Motor neuron (in vitro differentiated cells): ENCODE measurements around the gene EGR4. TPM values are rescaled to one million over a fixed set of nuclear protein-coding genes. Genes with fewer than 3 reads are reported as not detected.
A peak's percentile ranks its signal among the peaks of the same experiment; 100 is the strongest.

Source experiments
- ATAC-seq, 8 experiments: fragments of 200-7000 bp; cut with Tn5 transposase; replicated peaks in 6 of 8; 2 replicates each; pipeline ENCODE4 v1.8.0; 2021; ENCODE audit warnings: mild to moderate bottlenecking in 8 of 8, moderate library complexity in 8 of 8
- H3K27ac ChIP-seq, 2 donors: fragments of 250-450 bp; sonication (Bioruptor Pico); 2 replicates each; pipeline ENCODE4 v1.9.0; 2021; ENCODE audit warnings: antibody characterized with exemption in 2 of 2, mild to moderate bottlenecking in 2 of 2, moderate library complexity in 1 of 2
- H3K4me1 ChIP-seq, 2 donors: fragments of 250-450 bp; sonication (Bioruptor Pico); replicated peaks in 1 of 2; 2 replicates each; pipeline ENCODE4 v1.6.1; 2021; ENCODE audit warnings: antibody characterized with exemption in 2 of 2, mild to moderate bottlenecking in 2 of 2, moderate library complexity in 1 of 2
- H3K4me3 ChIP-seq, 5 donors: fragments of 250-450 bp; sonication (Bioruptor Pico); 2 replicates each; pipeline ENCODE4 v1.9.0; 2021; ENCODE audit warnings: antibody characterized with exemption in 5 of 5, mild to moderate bottlenecking in 5 of 5, moderate library complexity in 4 of 5
- WGBS, 10 experiments: fragments of 450-650 bp; shearing (Covaris generic); methylation state at CpG; one replicate each; pipeline ENCODE4 v1.0.0; 2022; 5-methylcytosine and 5-hydroxymethylcytosine counted together
- in situ Hi-C, 9 experiments: fragments of 400-800 bp; cut with MboI; loops; one replicate each; pipeline ENCODE4 v1.15.0; 2021; ENCODE audit warnings: low sequenced_read_pairs in 9 of 9, low pct_unique_long_range_greater_than_20kb in 2 of 9; ENCODE audit not compliant: unreplicated experiment in 9 of 9
- total RNA-seq, 8 experiments: library from RNA; unstranded; fragments of 300-600 nt; gene quantifications; 2 replicates each; pipeline versions ENCODE4 v1.2.3 to v1.2.4, GENCODE V29; 2022

The EGR4 gene
- total RNA-seq, 8 experiments from 2014 or later, result 0.09 to 0.47 (median 0.24) TPM; not detected in 4

- ATAC-seq, result peak in 4 of 8 experiments; percentile 0 to 50 (median 24)
- H3K27ac ChIP-seq, result no peak overlapping the region
- H3K4me3 ChIP-seq, result peak overlapping the region in 1 of 5 donors; percentile 62
- peaks cover 8 to 10% of the 10 kb centered on the region in 2 donors for H3K4me1 ChIP-seq
- in situ Hi-C loops, result no loop called here
- 29 to 100% (median 76%) methylated on average over 1 to 4 of the region's 5 CpGs; no CpG with 5 or more reads in 2 of the 10 experiments for WGBS, 10 experiments
Observed at GRCh38 chr2:73285159-73285739, 8.1 kb downstream of the EGR4 start.

- ATAC-seq, result peak; percentile 63 to 84 (median 78)
- Histone ChIP-seq H3K4me3 (peak within 1 kb of the TSS; percentile 48 to 71 (median 55)), H3K4me1 (peaks cover 8 to 10% of the 10 kb centered on the region in 2 donors), H3K27ac (peak within 1 kb of the TSS in 1 of 2 donors; percentile 5)
- 0 to 20% (median 13%) methylated on average over 1 to 13 of the region's 69 CpGs; no CpG with 5 or more reads in 6 of the 10 experiments for WGBS, 10 experiments
- in situ Hi-C loops, result no loop called here
Observed at GRCh38 chr2:73284296-73285158, 8.8 kb downstream of the EGR4 start, which contains the start of gene FBXO41. FBXO41 (minus strand) TSS chr2:73284478; CDS start chr2:73269630, 14,848 bp downstream.

GRCh38 chr2:73283545-73284295 is 9.6 kb downstream of the EGR4 start:
- WGBS, 10 experiments, result 4 to 10% (median 5%) methylated on average over 2 to 5 of the region's 43 CpGs; no CpG with 5 or more reads in 7 of the 10 experiments
- H3K27ac ChIP-seq, result peak overlapping the region in 1 of 2 donors; percentile 5
- peak overlapping the region; percentile 48 to 71 (median 55) for H3K4me3 ChIP-seq
- in situ Hi-C loops, result no loop called here
- peaks cover 8 to 10% of the 10 kb centered on the region in 2 donors for H3K4me1 ChIP-seq
- peak; percentile 27 to 73 (median 68) for ATAC-seq

- H3K4me3 ChIP-seq, result peak overlapping the region; percentile 48 to 71 (median 55)
- no peak for ATAC-seq
- H3K4me1 ChIP-seq, result peaks cover 8 to 10% of the 10 kb centered on the region in 2 donors
- 17 to 100% (median 100%) methylated on average over 1 to 2 of the region's 5 CpGs; no CpG with 5 or more reads in 5 of the 10 experiments for WGBS, 10 experiments
- H3K27ac ChIP-seq, result no peak overlapping the region
- in situ Hi-C loops, result no loop called here
Observed at GRCh38 chr2:73282924-73283544, 10.3 kb downstream of the EGR4 start.

GRCh38 chr2:73281244-73281643 is 12.1 kb downstream of the EGR4 start:
- ATAC-seq, result peak in 2 of 8 experiments; percentile 10 to 17
- no peak overlapping the region for H3K4me3 ChIP-seq
- in situ Hi-C loops, result no loop called here
- no peak overlapping the region for H3K27ac ChIP-seq
- H3K4me1 ChIP-seq, result peaks cover 8 to 10% of the 10 kb centered on the region in 2 donors

GRCh38 chr2:73279852-73280251 is 13.5 kb downstream of the EGR4 start:
- Histone ChIP-seq H3K4me1 (peaks cover 8 to 10% of the 10 kb centered on the region in 2 donors), H3K4me3 (no peak overlapping the region), H3K27ac (no peak overlapping the region)
- 49 to 100% (median 92%) methylated on average over 1 to 8 of the region's 9 CpGs; no CpG with 5 or more reads in 2 of the 10 experiments for WGBS, 10 experiments
- ATAC-seq, result peak in 1 of 8 experiments; percentile 4
- in situ Hi-C loops, result no loop called here

- Histone ChIP-seq H3K4me3 (no peak overlapping the region), H3K4me1 (peaks cover 0 to 4% of the 10 kb centered on the region in 2 donors), H3K27ac (no peak overlapping the region)
- no peak for ATAC-seq
- in situ Hi-C loops, result no loop called here
- WGBS, 10 experiments, result 20 to 100% (median 48%) methylated on average over 1 of the region's 1 CpG; no CpG with 5 or more reads in 6 of the 10 experiments
Observed at GRCh38 chr2:73272270-73272669, 21.1 kb downstream of the EGR4 start.

- in situ Hi-C loops, result no loop called here
- ATAC-seq, result no peak
- Histone ChIP-seq H3K4me1 (peaks cover 0 to 4% of the 10 kb centered on the region in 2 donors), H3K4me3 (peak overlapping the region; percentile 8 to 26 (median 16)), H3K27ac (no peak overlapping the region)
- 31 to 100% (median 59%) methylated on average over 1 to 7 of the region's 22 CpGs; no CpG with 5 or more reads in 1 of the 10 experiments for WGBS, 10 experiments
Observed at GRCh38 chr2:73269686-73270465, 23.5 kb downstream of the EGR4 start.

- H3K27ac ChIP-seq, result no peak overlapping the region
Observed at GRCh38 chr2:73268830-73269685, 24.3 kb downstream of the EGR4 start.

GRCh38 chr2:73268366-73268829 is 24.9 kb downstream of the EGR4 start:
- in situ Hi-C loops, result no loop called here
- no peak for ATAC-seq
- Histone ChIP-seq H3K27ac (no peak overlapping the region), H3K4me3 (no peak overlapping the region), H3K4me1 (peaks cover 0 to 4% of the 10 kb centered on the region in 2 donors)
- 48 to 100% (median 76%) methylated on average over 1 to 11 of the region's 14 CpGs; no CpG with 5 or more reads in 1 of the 10 experiments for WGBS, 10 experiments

More at GRCh38 chr2:73268830-73269685, 24.3 kb downstream of the EGR4 start:
- peaks cover 0 to 4% of the 10 kb centered on the region in 2 donors for H3K4me1 ChIP-seq
- in situ Hi-C loops, result no loop called here
- ATAC-seq, result peak in 7 of 8 experiments; percentile 17 to 86 (median 38)
- whole genome bisulfite sequencing, 10 experiments, result 22 to 52% (median 34%) methylated on average over 10 to 40 of the region's 113 CpGs; no CpG with 5 or more reads in 6 of the 10 experiments
- H3K4me3 ChIP-seq, result peak overlapping the region; percentile 8 to 26 (median 16)

- in situ Hi-C loops, result no loop called here
- WGBS, 10 experiments, result 67 to 100% methylated on average over 1 of the region's 4 CpGs; no CpG with 5 or more reads in 8 of the 10 experiments
- no peak overlapping the region for H3K4me3 ChIP-seq
Observed at GRCh38 chr2:73267008-73267407, 26.3 kb downstream of the EGR4 start.

More at GRCh38 chr2:73267008-73267407, 26.3 kb downstream of the EGR4 start:
- Histone ChIP-seq H3K4me1 (peaks cover 0 to 4% of the 10 kb centered on the region in 2 donors), H3K27ac (no peak overlapping the region)
- no peak for ATAC-seq
